ENCODE data around the gene SHC1. TPM values are rescaled to one million over a fixed set of nuclear protein-coding genes. Genes with fewer than 3 reads are reported as not detected.

SHC1 gene
- total RNA-seq, 1 donor from 2014 or later, result 251 TPM

GRCh38 chr1:154951901-154952657 is 18.5 kb downstream of the SHC1 start:
- H3K4me3 Mint-ChIP-seq (ENCODE audit: unreplicated experiment), result no peak overlapping the region
- no peaks in the 10 kb centered on the region for H3K9me3 Mint-ChIP-seq (ENCODE audit: low read depth)
- H3K36me3 Mint-ChIP-seq (ENCODE audit: low read depth), result peaks cover 9% of the 10 kb centered on the region
- peaks cover 38% of the 10 kb centered on the region for H3K4me1 Mint-ChIP-seq (ENCODE audit: low read depth)
- TF ChIP-seq CTCF (IDR thresholded peaks at IDR 0.05), result no peak
- H3K27me3 Mint-ChIP-seq (ENCODE audit: low read depth), result no peaks in the 10 kb centered on the region
- DNase-seq (ENCODE audit: low spot score), result no peak
- no peak overlapping the region for H3K27ac Mint-ChIP-seq (ENCODE audit: unreplicated experiment)

GRCh38 chr1:154948079-154948478 is 22.5 kb downstream of the SHC1 start:
- H3K4me1 Mint-ChIP-seq (ENCODE audit: low read depth), result peaks cover 17% of the 10 kb centered on the region
- no peak overlapping the region for H3K27ac Mint-ChIP-seq (ENCODE audit: unreplicated experiment)
- no peak for DNase-seq (ENCODE audit: low spot score)

GRCh38 chr1:154945962-154946850 is 24.3 kb downstream of the SHC1 start:
- no peaks in the 10 kb centered on the region for H3K27me3 Mint-ChIP-seq (ENCODE audit: low read depth)
- H3K4me3 Mint-ChIP-seq (ENCODE audit: unreplicated experiment), result no peak overlapping the region
- DNase-seq (ENCODE audit: low spot score), result no peak
- no peak for TF ChIP-seq CTCF (IDR thresholded peaks at IDR 0.05)
- no peak overlapping the region for H3K27ac Mint-ChIP-seq (ENCODE audit: unreplicated experiment)
- peaks cover 9% of the 10 kb centered on the region for H3K4me1 Mint-ChIP-seq (ENCODE audit: low read depth)
- H3K36me3 Mint-ChIP-seq (ENCODE audit: low read depth), result peaks cover 12% of the 10 kb centered on the region
- H3K9me3 Mint-ChIP-seq (ENCODE audit: low read depth), result no peaks in the 10 kb centered on the region

More at GRCh38 chr1:154948079-154948478, 22.5 kb downstream of the SHC1 start:
- H3K4me3 Mint-ChIP-seq (ENCODE audit: unreplicated experiment), result no peak overlapping the region
- peaks cover 12% of the 10 kb centered on the region for H3K36me3 Mint-ChIP-seq (ENCODE audit: low read depth)
- H3K9me3 Mint-ChIP-seq (ENCODE audit: low read depth), result no peaks in the 10 kb centered on the region
- H3K27me3 Mint-ChIP-seq (ENCODE audit: low read depth), result no peaks in the 10 kb centered on the region
- no peak for TF ChIP-seq CTCF (IDR thresholded peaks at IDR 0.05)

- Mint-ChIP-seq H3K4me3 (ENCODE audit: unreplicated experiment) (no peak overlapping the region), H3K4me1 (ENCODE audit: low read depth) (peaks cover 12% of the 10 kb centered on the region), H3K36me3 (ENCODE audit: low read depth) (peaks cover 7% of the 10 kb centered on the region), H3K9me3 (ENCODE audit: low read depth) (no peaks in the 10 kb centered on the region), H3K27me3 (ENCODE audit: low read depth) (no peaks in the 10 kb centered on the region), H3K27ac (ENCODE audit: unreplicated experiment) (no peak overlapping the region)
- no peak for DNase-seq (ENCODE audit: low spot score)
- TF ChIP-seq CTCF (IDR thresholded peaks at IDR 0.05), result no peak
These were observed 25.2 kb downstream of the SHC1 start for GRCh38 chr1:154945160-154945961.

Data from chondrocyte (in vitro differentiated cells).